Raji (cell line): Measurements from ENCODE around the gene FOXB2.

ENCODE experiments used
- POLR2A ChIP-seq: IDR thresholded peaks from 2 replicates; pipeline ENCODE4 v1.6.1; 2011; ENCODE audit warnings: low read depth, low read length, control low read depth; ENCODE audit not compliant: insufficient read depth

FOXB2 gene

DNA sequence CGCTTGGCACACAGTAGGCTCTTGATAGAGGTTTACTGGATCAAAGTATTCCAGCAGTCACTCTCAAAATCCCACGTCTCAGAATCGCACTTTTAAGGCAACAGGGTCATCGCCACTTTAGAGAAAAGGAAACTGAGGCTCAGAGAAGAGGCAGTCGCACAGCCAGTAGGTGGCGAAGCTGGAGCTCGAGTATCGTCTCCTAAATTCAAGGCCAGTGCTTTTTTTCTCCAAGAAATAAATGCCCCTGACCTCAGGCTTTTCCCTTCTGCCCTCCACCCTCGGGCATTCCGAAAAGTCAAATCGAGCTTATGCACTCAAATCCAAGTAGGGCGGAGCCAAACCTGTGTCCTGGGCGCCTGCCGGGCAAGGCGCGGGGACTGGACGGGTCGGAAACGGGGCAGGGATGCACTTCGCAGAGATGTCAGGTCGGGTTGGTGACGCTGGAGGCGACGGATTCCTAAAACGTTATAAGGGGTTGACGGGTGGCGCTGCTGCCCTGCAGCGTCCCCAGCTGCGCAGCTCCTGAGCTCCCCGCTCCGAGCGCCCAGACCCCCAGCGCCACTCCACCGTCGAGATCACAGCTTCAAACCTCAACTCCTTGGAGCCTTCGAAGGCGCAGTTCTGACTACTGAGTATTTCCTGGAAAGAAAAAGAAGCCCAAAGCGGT lies 4.7 kb upstream of the FOXB2 start:
- no peak for TF ChIP-seq POLR2A

DNA sequence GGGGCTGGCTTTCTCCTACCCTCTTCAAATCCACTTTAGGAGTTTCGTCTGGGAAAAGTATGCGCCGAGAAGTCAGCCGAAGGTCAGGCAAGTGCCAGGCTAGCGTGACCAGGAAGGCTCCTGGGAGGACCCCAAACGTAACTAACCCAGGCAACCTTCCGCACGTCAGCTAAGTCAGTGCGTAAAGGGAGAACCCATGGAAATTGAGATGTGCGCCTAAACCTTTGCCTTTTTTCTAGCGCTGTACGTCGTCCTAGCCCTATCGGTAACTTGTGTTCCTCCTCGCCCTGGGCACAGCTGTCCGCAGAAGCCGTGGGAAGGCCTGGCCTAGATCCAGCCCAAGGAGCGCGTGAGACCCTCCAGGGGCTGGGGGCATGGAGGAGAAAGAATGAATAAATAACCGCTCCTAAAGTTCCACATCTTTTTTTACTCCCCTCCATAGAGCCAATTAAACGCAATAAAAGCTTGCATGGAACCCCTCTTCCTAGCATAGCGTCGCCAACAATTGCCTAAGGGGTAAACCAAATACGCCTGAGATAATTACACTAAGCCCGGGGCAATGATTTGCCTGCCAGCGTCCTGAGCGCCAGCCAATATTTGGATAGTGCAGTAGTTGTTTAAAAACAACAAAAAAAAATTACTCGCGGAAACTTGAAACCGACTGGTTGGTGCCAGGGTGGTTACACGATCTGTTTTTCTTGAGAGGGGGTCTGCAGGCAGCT lies 4.0 kb upstream of the FOXB2 start:
- no peak for TF ChIP-seq POLR2A

DNA sequence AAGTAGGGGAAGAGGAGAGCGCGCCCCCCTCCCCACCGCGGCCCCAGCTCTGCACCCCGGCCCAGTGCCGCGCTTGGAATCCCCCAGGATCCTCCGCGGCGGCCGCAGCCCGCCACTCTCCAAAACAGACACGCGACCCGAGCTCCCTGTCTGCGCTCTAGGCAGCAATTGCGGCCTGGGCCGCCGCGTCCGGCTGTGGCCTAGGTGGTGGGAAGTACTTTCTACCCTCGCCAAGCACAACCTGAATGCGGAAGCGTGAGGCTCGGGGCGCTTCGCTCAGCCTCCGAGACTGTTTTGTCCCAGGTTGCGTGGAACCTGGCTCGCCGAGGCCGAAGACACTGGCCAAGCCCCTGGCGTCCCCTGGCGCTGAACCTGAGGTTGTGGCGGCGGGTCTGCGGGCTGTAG lies 3.3 kb upstream of the FOXB2 start:
- TF ChIP-seq POLR2A = no peak

DNA sequence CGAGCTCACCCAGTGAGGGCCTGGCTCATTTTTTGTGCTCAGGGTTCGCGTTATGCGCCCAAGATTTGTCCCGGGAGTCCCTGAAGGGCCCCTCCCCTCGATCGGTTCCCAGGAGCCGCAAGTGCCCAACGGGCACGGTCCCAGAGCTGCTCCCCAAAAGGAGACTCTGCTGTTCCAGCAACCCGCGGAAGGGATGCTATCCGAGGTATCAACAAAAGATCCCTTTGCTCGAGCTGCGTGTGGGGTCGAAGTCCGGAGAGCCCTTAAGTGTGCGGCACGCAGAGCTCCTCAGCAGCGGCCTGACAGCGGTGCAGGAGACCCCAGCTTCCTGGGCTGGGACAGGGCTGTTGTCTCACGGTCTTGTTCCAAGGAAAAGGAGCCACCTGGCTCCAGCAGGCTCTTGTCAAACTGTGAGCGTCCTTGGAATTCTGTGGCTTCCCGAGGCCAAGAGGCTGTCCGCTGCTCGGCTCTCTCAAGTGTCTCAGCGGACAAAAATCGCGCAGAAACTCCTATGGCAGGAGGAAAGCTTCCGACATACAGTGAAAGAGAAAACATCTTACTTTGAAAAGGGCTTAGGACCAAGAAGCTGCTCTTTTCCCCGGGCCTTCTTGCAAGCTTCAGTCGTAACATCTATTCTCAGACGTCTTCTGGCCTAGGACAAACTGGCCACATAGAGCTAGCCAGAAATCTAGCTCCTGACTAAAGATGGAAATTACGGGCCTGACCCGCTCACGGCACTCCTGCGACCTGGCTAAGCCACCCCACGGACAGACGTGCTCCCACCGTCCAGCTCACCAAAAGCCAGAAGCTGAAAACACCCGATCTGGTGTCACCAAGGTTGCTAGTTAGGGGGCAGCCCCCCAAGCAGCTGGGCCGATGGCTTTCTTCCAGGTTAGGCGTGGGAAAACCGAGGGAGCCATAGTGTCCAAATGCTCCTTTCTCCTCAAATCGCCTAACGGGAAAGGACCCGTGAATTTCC lies 2.6 kb upstream of the FOXB2 start:
- TF ChIP-seq POLR2A = no peak

DNA sequence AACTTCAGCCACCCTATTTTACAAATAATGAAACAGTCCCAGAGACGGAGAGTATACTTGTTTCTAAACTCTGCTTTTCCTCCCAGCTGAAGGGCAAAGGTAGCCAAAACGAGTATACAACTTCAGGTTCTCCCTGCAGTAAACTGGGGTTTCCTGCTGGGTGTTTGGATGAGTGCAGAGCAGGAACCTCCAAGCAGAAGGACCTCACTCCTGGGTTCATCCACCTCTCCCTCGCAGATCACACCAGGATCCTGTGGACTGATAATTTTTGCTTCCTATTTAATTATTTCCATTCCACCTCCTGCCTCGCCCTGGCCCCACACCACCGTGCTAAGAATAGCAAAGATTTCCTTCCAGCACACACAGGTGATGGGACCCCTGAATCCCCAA lies 2.0 kb upstream of the FOXB2 start:
- no peak for TF ChIP-seq POLR2A

DNA sequence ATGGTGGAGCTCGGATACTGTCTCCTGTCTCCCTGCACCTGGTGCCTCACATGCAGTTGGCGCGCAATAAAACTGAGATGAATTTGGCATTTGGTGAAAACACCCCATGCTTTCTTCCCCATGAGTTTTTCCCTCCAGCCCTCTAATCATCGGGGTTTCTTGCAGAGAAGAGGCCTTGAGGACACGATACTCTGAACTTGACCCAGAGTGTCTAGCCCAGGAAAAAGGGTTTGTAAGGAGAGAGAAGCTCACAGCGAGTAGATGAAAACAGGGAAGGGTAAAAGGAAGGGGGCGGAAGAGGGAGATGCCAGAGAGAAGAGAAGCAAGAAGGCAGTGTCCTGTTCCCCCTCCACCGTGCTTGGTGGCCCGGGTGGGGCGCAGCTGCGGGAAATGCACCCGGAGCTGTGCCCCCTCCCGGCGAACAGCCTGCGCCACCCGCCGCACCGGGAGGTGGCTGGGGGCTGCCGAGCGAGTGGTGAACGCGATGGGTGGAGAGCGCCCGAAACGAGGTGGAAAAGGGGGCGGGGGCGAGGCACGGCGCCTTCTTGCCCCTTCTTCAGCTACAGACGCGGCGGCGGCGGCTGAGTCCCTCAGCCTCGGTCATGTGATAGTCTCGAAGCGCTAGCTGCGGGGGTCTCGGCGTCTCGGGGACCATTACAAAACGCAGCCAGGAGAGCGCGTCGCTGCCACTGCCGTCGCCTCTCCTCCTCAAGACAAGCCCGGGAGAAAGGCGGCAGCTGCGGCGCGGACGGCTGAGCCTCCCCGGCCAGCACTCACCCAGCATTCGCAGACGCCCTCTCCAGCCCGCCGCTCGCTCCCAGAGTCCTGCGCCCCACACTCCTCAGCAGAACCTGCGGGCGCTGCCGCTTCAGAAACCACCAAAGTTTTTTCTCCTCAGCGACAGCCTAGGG lies 1.1 kb upstream of the FOXB2 start:
- no peak for TF ChIP-seq POLR2A

DNA sequence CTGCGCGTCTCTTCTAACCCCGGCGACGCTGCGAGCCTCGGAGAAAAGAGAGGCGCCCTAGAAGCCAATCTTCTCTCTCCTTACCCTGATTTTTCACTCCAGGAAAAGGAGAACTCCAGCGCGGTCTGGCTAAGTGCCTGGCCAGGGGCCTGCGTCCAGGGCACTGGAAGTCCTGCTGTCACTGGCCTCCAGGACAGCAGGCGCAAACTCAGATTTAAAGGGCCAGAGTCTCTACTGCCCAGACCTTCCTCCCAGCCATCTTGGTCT lies 553 bp upstream of the FOXB2 start:
- TF ChIP-seq POLR2A = no peak

DNA sequence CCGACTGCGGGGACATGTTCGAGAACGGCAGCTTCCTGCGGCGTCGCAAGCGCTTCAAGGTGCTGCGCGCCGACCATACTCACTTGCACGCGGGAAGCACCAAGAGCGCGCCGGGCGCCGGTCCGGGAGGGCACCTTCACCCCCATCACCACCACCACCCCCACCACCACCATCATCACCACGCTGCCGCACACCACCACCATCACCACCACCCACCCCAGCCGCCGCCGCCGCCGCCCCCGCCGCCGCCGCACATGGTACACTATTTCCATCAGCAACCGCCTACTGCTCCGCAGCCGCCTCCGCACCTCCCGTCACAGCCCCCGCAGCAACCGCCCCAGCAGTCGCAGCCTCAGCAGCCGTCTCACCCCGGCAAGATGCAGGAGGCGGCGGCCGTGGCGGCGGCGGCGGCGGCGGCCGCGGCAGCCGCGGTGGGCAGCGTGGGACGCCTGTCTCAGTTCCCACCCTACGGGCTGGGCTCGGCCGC lies 514 bp downstream of the FOXB2 start:
- no peak for TF ChIP-seq POLR2A

DNA sequence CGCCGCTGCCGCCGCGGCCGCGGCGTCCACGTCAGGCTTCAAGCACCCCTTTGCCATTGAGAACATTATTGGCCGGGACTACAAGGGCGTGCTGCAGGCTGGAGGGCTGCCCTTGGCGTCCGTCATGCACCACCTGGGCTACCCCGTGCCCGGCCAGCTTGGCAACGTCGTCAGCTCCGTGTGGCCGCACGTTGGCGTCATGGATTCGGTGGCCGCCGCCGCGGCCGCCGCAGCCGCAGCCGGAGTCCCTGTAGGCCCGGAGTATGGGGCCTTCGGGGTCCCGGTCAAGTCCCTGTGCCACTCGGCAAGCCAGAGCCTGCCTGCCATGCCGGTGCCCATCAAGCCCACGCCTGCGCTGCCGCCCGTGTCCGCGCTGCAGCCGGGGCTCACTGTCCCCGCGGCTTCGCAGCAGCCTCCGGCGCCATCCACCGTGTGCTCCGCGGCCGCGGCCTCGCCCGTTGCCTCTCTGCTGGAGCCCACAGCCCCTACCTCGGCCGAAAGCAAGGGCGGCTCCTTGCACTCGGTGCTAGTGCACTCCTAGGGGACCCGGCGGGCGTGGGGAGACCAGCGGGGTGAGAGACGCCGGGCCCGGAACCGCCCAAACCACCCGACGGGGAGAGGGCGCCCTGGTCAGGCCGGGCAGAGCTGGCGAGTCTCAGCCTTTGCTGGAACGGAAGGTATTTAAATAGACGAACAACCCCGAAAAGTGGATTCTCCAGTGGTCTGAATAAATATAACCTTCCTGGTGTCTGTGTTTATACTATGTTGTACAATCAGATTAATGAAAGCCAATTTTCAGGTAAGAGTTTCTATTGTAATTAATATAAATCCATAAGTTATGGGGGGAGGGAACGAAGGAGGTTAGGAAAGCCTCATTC lies 1.2 kb downstream of the FOXB2 start:
- no peak for TF ChIP-seq POLR2A

DNA sequence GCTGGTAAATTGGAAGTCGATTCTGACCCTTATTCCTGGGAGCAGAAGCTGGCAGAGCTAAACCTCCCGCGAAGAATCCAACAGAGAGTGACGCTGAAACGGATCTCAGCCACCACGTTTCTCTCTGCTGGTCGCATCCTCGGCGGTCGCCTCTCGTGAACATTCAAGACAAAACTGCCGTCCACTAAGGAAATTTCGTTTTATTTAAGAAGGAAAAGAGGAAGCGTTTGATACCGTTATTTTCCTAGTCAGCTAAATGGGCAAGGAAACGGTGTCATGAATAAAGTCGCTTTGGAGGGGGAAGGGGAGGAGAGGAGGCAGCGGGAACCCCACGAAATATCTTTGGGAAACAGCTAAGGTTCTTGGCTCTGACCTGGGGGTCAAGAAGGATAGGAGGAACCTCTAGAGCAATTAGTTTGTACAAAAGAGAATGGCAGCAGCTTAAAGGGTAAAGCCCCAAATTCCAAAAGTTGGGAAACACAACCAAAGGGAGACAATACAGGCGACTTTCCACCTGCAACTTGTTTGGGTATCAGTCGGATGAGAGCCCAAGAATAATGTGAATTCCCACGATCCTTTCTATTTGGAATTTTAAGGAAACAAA lies 1.9 kb downstream of the FOXB2 start:
- TF ChIP-seq POLR2A = no peak

DNA sequence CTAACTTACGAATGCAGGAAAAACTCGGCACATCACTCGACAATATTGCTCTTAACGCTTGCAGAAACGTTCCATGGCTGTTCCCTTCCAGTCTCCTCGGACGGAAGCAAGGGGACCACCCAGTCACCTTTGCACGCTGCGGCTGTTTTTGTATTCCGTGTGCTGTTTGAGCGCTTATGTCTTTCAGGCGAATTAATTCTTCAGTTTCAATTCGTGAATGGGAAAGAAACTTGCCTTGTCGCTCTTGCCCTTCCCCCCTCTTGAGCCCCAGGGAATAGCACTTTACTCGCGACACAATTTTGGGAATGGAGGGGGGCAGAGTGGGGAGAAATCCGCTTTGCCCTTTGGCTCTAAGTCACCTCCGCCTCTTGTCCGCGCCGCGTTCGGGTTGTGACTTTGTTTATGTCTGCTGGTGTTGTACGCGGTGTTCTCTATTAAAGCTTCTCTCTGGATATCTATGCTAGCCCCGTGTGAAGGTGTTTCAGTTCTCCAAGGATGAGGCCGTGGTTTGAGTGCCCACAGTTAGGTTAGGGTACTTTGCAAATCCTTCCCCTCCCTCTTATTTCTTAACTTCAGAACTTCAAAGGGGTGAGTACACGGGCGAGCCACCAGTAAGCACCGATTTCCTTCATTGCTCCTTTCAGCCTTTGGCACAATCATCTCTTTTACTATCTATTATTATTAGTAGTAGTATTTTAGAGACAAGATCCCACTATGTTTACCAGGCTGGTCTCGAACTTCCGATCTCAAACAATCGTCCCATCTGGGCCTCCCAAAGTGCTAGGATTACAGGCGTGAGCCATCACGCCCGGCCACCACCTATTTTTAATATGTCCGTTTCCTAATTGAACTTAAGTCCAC lies 2.7 kb downstream of the FOXB2 start:
- no peak for TF ChIP-seq POLR2A

DNA sequence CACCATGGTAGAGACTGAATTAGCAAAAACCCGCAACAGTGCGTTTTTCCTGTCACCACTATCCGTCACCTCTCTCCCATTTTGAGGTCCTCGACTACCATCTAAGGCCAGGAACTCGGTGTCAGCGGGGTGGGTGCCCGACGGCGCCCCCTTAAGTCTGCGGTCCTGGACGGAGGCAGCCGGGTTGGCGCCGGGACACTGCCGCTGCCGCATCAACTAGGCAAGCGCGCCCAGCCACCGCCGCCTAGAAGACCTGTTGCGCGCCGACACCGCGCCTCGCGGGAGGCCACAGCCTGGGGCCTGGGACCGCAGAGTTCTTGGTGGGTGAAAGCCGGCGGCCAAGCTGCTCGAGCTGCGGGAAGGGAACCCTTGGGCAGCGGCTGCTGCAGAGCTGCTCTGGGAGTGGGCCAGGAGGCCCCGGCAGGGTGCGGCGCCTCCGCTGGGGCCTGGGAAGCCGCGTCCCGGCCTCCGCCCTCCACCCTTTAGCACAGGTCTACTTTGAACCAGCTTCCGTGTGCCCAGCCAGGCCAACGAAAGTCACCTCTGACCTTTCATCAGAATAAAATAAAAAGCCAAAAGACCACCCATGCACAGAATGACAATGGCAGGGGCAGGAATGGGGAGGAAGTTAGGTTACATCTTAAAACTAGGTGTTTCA lies 3.5 kb downstream of the FOXB2 start:
- TF ChIP-seq POLR2A = no peak
